ENCODE results near the gene ATP1A2.

GRCh38 chr1:160075836-160076235, 39.7 kb upstream of the ATP1A2 start:
- no peak for TF ChIP-seq CTCF (IDR thresholded peaks at IDR 0.05)
- TF ChIP-seq POLR2A (IDR thresholded peaks at IDR 0.05), result no peak
